Measurements from ENCODE around the gene RNU11.
"Not testable (repeated sequence)": the region's sequence is repeated elsewhere in the genome, so short reads cannot be mapped to it uniquely, and the experiment has no call there.

RNU11 gene

GRCh38 chr1:28666806-28667205, 18.4 kb downstream of the RNU11 start:
- no peak for DNase-seq

- peak; percentile 61 to 73 for DNase-seq
Observed at GRCh38 chr1:28668191-28668955, 20.0 kb downstream of the RNU11 start, which contains the start of gene GMEB1. Gene GMEB1, plus strand, starts transcription at chr1:28668784. Its CDS starts 14,829 bp downstream, at chr1:28683613.

- peak; percentile 15 to 54 for DNase-seq
Observed at GRCh38 chr1:28668956-28669723, 20.7 kb downstream of the RNU11 start.

DNA sequence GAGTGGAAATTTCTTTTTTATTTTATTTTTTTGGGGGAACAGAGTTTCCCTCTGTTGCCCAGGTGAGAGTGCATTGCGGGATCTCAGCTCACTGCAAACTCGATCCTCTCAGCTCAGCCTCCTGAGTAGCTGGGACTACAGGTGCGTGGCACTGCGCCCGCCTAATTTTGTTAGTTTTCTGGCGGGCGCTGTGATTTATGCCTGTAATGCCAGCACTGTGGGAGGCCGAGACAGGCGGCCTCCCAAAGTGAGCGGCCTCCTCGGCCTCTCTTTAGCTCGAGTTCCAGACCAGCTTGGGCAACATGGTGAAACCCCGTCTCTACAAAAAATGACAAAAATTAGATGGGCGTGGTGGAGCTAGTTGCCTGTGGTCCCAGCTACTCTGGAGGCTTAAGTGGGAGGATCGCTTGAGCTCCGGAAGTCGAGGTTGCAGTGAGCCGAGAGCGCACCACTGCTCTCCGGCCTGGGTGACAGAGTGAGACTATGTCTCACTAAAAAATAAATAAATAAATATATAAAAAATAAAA, 22.9 kb downstream of the RNU11 start:
- no peak for DNase-seq

DNA sequence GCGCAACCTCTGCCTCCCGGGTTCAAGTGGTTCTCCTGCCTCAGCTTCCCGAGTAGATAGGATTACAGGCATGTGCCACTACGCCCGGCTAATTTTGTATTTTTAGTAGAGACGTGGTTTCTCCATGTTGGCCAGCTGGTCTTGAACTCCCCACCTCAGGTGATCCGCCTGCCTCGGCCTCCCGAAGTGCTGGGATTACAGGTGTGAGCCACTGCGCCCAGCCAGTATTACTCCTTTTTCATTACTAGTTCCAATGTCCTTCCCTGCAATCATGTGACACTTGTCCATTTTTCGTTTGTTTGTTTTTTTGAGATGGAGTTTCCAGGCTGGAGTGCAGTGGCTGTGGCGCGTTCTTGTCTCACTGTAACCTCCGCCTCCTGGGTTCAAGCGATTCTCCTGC, 24.6 kb downstream of the RNU11 start:
- DNase-seq, result not testable (repeated sequence)

DNA sequence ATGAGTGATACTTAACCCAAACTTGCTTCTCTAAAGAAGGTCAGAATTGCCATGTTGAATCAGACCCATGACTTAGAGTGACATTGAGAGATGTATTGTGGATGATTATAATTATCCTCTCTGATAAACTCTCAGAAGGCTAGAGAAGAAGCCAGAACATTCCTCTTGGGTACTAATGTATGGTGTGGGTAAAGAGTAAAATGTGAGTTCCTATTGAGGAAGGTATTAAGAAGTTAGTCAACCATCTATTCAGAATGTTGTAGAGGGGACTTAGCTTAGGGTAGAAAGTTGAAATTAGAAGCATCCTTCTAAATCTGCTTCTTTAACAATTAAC, 27.5 kb downstream of the RNU11 start:
- no peak for DNase-seq

- DNase-seq, result no peak
Observed at GRCh38 chr1:28680151-28680550, 31.8 kb downstream of the RNU11 start.

DNA sequence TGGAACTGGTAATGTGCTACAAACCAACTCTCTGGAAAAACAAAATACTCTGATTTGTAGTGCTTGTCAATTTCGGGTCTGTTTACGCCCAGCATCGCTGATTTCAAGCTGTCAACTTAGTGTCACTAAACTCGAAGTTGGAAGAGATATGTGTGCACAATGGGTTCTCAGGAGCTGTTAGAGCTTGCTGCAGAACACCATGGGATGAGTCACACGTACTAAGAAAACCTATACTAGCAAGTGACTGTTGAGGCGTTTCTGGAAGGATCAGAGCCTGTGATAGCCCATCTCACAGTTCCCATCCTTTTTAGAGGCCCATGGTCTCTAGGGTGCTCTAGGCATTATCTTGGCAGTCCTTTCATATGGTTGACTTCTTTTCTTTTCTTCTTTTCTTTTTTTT, 34.4 kb downstream of the RNU11 start:
- DNase-seq, result no peak

- no peak for DNase-seq
Observed at GRCh38 chr1:28684937-28685336, 36.5 kb downstream of the RNU11 start.

- not testable (repeated sequence) for DNase-seq
Observed at GRCh38 chr1:28691627-28692026, 43.2 kb downstream of the RNU11 start.
